RPMI7951 (cell line): ENCODE measurements around the gene MACROD1. TPM values are rescaled to one million over a fixed set of nuclear protein-coding genes. Genes with fewer than 3 reads are reported as not detected.
"Not testable (repeated sequence)": the region's sequence is repeated elsewhere in the genome, so short reads cannot be mapped to it uniquely, and the experiment has no call there.

ENCODE experiments used
- DNase-seq: peaks from one replicate; pipeline ENCODE4 v3.0.0-alpha.2; 2012; ENCODE audit warnings: low read depth
- total RNA-seq: library from RNA; depleted of rRNA; stranded (reverse); fragments of >200 nt; shearing (Covaris generic); gene quantifications from 2 replicates; pipeline ENCODE4 v1.2.3, GENCODE V29; 2014

MACROD1 gene
- total RNA-seq, 1 experiment from 2014 or later = 43.3 TPM

GRCh38 chr11:64185693-64186491 lies 20.0 kb upstream of the MACROD1 start, which contains the start of gene STIP1:
Gene STIP1, plus strand, starts transcription at chr11:64186171. Its CDS starts 91 bp downstream, at chr11:64186262.
- DNase-seq = peak; percentile 100

GRCh38 chr11:64185175-64185692 lies 19.3 kb upstream of the MACROD1 start:
- peak; percentile 84 for DNase-seq

- DNase-seq = no peak
Observed at GRCh38 chr11:64183890-64184289, 18.0 kb upstream of the MACROD1 start.

GRCh38 chr11:64181506-64182411 lies 15.8 kb upstream of the MACROD1 start:
- peak; percentile 92 for DNase-seq

- no peak for DNase-seq
Observed at GRCh38 chr11:64180891-64181290, 15.0 kb upstream of the MACROD1 start.

GRCh38 chr11:64178951-64179639 lies 13.2 kb upstream of the MACROD1 start:
- DNase-seq = no peak

GRCh38 chr11:64178203-64178602 lies 12.3 kb upstream of the MACROD1 start:
- no peak for DNase-seq

- no peak for DNase-seq
Observed at GRCh38 chr11:64176751-64177150, 10.8 kb upstream of the MACROD1 start.

- DNase-seq = no peak
Observed at GRCh38 chr11:64173616-64174355, 7.9 kb upstream of the MACROD1 start.

GRCh38 chr11:64170419-64170818 lies 4.5 kb upstream of the MACROD1 start:
- DNase-seq = no peak

- no peak for DNase-seq
Observed at GRCh38 chr11:64165481-64165841, 452 bp downstream of the MACROD1 start.

GRCh38 chr11:64164392-64165312 lies 1.3 kb downstream of the MACROD1 start:
- DNase-seq = peak; percentile 28

GRCh38 chr11:64163951-64164350 lies 2.0 kb downstream of the MACROD1 start:
- DNase-seq = no peak

GRCh38 chr11:64162769-64163168 lies 3.1 kb downstream of the MACROD1 start:
- not testable (repeated sequence) for DNase-seq

GRCh38 chr11:64161037-64161436 lies 4.9 kb downstream of the MACROD1 start:
- no peak for DNase-seq

- DNase-seq = no peak
Observed at GRCh38 chr11:64157631-64158394, 8.1 kb downstream of the MACROD1 start.

GRCh38 chr11:64156235-64157011 lies 9.5 kb downstream of the MACROD1 start:
- DNase-seq = no peak

- no peak for DNase-seq
Observed at GRCh38 chr11:64153812-64154211, 12.1 kb downstream of the MACROD1 start.
